Esophagus squamous epithelium (tissue), 4 donors: ENCODE results near the gene SOWAHD.
A peak's percentile ranks its signal among the peaks of the same experiment; 100 is the strongest.

Source experiments
- POLR2A ChIP-seq, 4 donors: fragments of 450-650 bp; IDR thresholded peaks; one replicate each; pipeline ENCODE4 v1.6.1; 2017; ENCODE audit warnings: antibody characterized with exemption in 4 of 4, mild to moderate bottlenecking in 4 of 4, moderate library complexity in 3 of 4
- TF ChIP-seq, protein P1 (sequence below), 6 experiments: fragments of 450-650 bp in 4 of 6; fragments of 200-600 bp in 2 of 6; sonication (generic) in 2 of 6; IDR thresholded peaks; one replicate each; pipeline ENCODE4 v1.5.1; 2016 to 2019; ENCODE audit warnings: antibody characterized with exemption in 6 of 6, mild to moderate bottlenecking in 4 of 6, moderate library complexity in 4 of 6

DNA sequence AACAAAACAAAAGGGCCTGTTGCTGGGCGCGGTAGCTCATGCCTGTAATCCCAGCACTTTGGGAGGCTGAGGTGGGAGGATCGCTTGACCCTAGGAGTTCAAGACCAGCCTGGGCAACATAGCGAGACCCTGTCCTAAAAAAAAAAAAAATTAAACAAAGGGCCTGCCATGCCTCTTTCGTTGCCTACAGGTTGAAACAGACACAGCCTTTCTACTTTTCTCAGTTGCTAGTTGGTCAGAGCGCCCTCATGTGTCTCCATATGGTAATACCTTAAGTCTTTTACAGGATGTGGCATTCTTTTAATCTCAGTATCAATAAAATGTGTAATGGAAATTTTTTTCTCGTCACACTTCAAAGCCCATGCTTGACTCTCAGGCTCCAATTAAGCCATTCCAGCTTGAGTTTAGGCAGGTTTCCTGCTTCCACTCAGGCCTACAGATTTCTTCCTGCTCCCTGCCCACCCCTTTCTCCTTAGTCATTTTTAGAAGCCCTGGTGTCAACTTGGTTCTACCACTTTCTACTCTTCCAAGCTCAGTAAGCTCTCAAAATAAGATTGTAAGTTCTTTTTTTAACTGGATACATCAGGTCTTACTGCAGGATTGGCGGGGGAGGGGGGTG is 4.6 kb upstream of the SOWAHD start:
- no peak for TF ChIP-seq POLR2A (IDR thresholded peaks at IDR 0.05)
- TF ChIP-seq, protein P1, sequence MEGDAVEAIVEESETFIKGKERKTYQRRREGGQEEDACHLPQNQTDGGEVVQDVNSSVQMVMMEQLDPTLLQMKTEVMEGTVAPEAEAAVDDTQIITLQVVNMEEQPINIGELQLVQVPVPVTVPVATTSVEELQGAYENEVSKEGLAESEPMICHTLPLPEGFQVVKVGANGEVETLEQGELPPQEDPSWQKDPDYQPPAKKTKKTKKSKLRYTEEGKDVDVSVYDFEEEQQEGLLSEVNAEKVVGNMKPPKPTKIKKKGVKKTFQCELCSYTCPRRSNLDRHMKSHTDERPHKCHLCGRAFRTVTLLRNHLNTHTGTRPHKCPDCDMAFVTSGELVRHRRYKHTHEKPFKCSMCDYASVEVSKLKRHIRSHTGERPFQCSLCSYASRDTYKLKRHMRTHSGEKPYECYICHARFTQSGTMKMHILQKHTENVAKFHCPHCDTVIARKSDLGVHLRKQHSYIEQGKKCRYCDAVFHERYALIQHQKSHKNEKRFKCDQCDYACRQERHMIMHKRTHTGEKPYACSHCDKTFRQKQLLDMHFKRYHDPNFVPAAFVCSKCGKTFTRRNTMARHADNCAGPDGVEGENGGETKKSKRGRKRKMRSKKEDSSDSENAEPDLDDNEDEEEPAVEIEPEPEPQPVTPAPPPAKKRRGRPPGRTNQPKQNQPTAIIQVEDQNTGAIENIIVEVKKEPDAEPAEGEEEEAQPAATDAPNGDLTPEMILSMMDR (IDR thresholded peaks at IDR 0.05) = peak in 4 of 6 experiments; percentile 16 to 44 (median 34)
